ENCODE data around the gene CAP2.

GRCh38 chr6:17457405-17457804 lies 64.0 kb downstream of the CAP2 start:
- no peak for TF ChIP-seq GATA2 (IDR thresholded peaks at IDR 0.05; ENCODE audit: low read depth, low read length)
- TF ChIP-seq GATA3 (IDR thresholded peaks at IDR 0.05; ENCODE audit: low read depth, low read length) = no peak
